ENCODE measurements around the gene OBSL1. TPM values are rescaled to one million over a fixed set of nuclear protein-coding genes. Genes with fewer than 3 reads are reported as not detected.

The OBSL1 gene
- total and polyA plus RNA-seq, 12 donors, result 108 to 310 (median 171) TPM

- H3K27me3 ChIP-seq, result peaks cover 0 to 10% (median 0%) of the 10 kb centered on the region in 7 donors
- 92% methylated on average over 14 of the region's 14 CpGs for WGBS, 2 donors
- H3K36me3 ChIP-seq, result peaks cover 0 to 54% (median 31%) of the 10 kb centered on the region in 9 donors
- DNase-seq (no peak), ATAC-seq (no peak)
- intact Hi-C loops (cut with DNase I), result no loop called here
- peaks cover 8 to 30% (median 20%) of the 10 kb centered on the region in 9 donors for H3K4me1 ChIP-seq
- H3K4me3 ChIP-seq, result no peak overlapping the region
- TF ChIP-seq CTCF (IDR thresholded peaks at IDR 0.05), result no peak
- no peaks in the 10 kb centered on the region for H3K9me3 ChIP-seq
- H3K27ac ChIP-seq, result no peak overlapping the region
Measured at GRCh38 chr2:219501849-219502248, 69.5 kb downstream of the OBSL1 start.

Small RNA genes within 50 kb of the gene (microRNA-seq; reads per million reads assigned to microRNA genes)
- gene MIR3132, result 2.0 to 5.4 reads per million in 2 donors

Other genes starting within 250 kb of the OBSL1 start
- not detected for gene RESP18, start 238.8 kb downstream of the OBSL1 start, total RNA-seq
- not detected for gene RESP18, start 238.8 kb downstream of the OBSL1 start, polyA plus RNA-seq
- 100 to 1,000 TPM in 1 of 10 donors, 10 to 100 TPM in 9; 56.1 to 110 (median 74.0) TPM for gene DNPEP, start 183.6 kb downstream of the OBSL1 start, total RNA-seq
- gene DNPEP, start 183.6 kb downstream of the OBSL1 start, polyA plus RNA-seq, result 10 to 100 TPM; 56.3 to 68.5 TPM
- over 10,000 TPM; 12,560 to 18,019 (median 15,816) TPM for gene DES, start 153.2 kb downstream of the OBSL1 start, total RNA-seq
- gene DES, start 153.2 kb downstream of the OBSL1 start, polyA plus RNA-seq, result over 10,000 TPM; 13,697 to 18,010 TPM
- 100 to 1,000 TPM in 9 of 10 donors, 10 to 100 TPM in 1; 97.2 to 151 (median 120) TPM for gene SPEG, start 136.7 kb downstream of the OBSL1 start, total RNA-seq
- gene SPEG, start 136.7 kb downstream of the OBSL1 start, polyA plus RNA-seq, result 100 to 1,000 TPM in 1 of 2 donors, 10 to 100 TPM in 1; 62.9 to 130 TPM
- gene GMPPA, start 72.6 kb downstream of the OBSL1 start, total RNA-seq, result 10 to 100 TPM; 15.8 to 29.4 (median 21.0) TPM
- gene GMPPA, start 72.6 kb downstream of the OBSL1 start, polyA plus RNA-seq, result 10 to 100 TPM; 28.2 to 48.6 TPM
- under 1 TPM in 5 of 10 donors, not detected in 5; 0.15 to 0.43 (median 0.20) TPM for gene ASIC4, start 57.1 kb downstream of the OBSL1 start, total RNA-seq
- not detected for gene ASIC4, start 57.1 kb downstream of the OBSL1 start, polyA plus RNA-seq
- 100 to 1,000 TPM in 4 of 10 donors, 10 to 100 TPM in 6; 66.5 to 166 (median 95.9) TPM for gene CHPF, start 27.7 kb downstream of the OBSL1 start, total RNA-seq
- 100 to 1,000 TPM in 1 of 2 donors, 10 to 100 TPM in 1; 76.9 to 221 TPM for gene CHPF, start 27.7 kb downstream of the OBSL1 start, polyA plus RNA-seq
- gene TMEM198, start 27.5 kb downstream of the OBSL1 start, total RNA-seq, result 1 to 10 TPM in 8 of 10 donors, under 1 TPM in 2; 0.59 to 3.5 (median 1.6) TPM
- 10 to 100 TPM in 1 of 2 donors, 1 to 10 TPM in 1; 3.0 to 10.7 TPM for gene TMEM198, start 27.5 kb downstream of the OBSL1 start, polyA plus RNA-seq
- 1 to 10 TPM; 1.1 to 4.2 (median 2.5) TPM for gene INHA, start 771 bp upstream of the OBSL1 start, total RNA-seq
- 10 to 100 TPM in 1 of 2 donors, 1 to 10 TPM in 1; 4.0 to 22.1 TPM for gene INHA, start 771 bp upstream of the OBSL1 start, polyA plus RNA-seq
- 10 to 100 TPM in 8 of 10 donors, 1 to 10 TPM in 2; 7.2 to 18.2 (median 12.9) TPM for gene STK11IP, start 26.3 kb upstream of the OBSL1 start, total RNA-seq
- 10 to 100 TPM; 15.4 to 27.4 TPM for gene STK11IP, start 26.3 kb upstream of the OBSL1 start, polyA plus RNA-seq
- gene SLC4A3, start 56.1 kb upstream of the OBSL1 start, total RNA-seq, result 100 to 1,000 TPM; 339 to 671 (median 422) TPM
- 100 to 1,000 TPM; 197 to 341 TPM for gene SLC4A3, start 56.1 kb upstream of the OBSL1 start, polyA plus RNA-seq